Panc1 (cell line): Measurements from ENCODE around the gene TSSC4. TPM values are rescaled to one million over a fixed set of nuclear protein-coding genes. Genes with fewer than 3 reads are reported as not detected.

Experiments
- ATAC-seq: fragments of 200-7000 bp; cut with Tn5 transposase; 2 replicates; pipeline ENCODE4 v1.9.1; 2020; ENCODE audit warnings: mild to moderate bottlenecking, moderate library complexity
- BruUV-seq: library from RNA; stranded (reverse); fragments of 400-500 nt; replicated peaks from 2 replicates; lab custom pipeline; 2021; lab: Mats Ljungman, UMichigan
- CTCF ChIA-PET: fragments of 300-600 bp; sonication (Branson Sonifier 250); formaldehyde crosslinking; loops from one replicate; lab custom pipeline; 2022; ENCODE audit warnings: antibody characterized with exemption; lab: Charles Lee
- POLR2A ChIA-PET: fragments of 300-600 bp; sonication (Branson Sonifier 250); formaldehyde crosslinking; loops from one replicate; lab custom pipeline; 2022; ENCODE audit warnings: antibody characterized with exemption; lab: Charles Lee
- DNase-seq: peaks from one replicate; pipeline ENCODE4 v3.0.0-alpha.2; 2010; ENCODE audit warnings: low read depth, low spot score
- H3K27ac ChIP-seq: 2 replicates; pipeline ENCODE4 v1.5.1; 2011; ENCODE audit warnings: mild to moderate bottlenecking, low read length, inconsistent platforms
- H3K27me3 ChIP-seq: fragments of 200-500 bp; sonication (Bioruptor generic); 2 replicates; pipeline ENCODE4 v1.6.0; 2014; ENCODE audit warnings: low read length, inconsistent platforms; ENCODE audit not compliant: control insufficient read depth, insufficient read depth
- H3K36me3 ChIP-seq: fragments of 200-500 bp; sonication (Bioruptor generic); 2 replicates; pipeline ENCODE4 v1.5.1; 2014; ENCODE audit warnings: inconsistent platforms, mild to moderate bottlenecking, low read length, moderate library complexity; ENCODE audit not compliant: control insufficient read depth, insufficient read depth
- H3K4me1 ChIP-seq: 2 replicates; pipeline ENCODE4 v1.5.1; 2011; ENCODE audit warnings: inconsistent platforms, mild to moderate bottlenecking, low read length, moderate library complexity; ENCODE audit not compliant: control insufficient read depth, insufficient read depth
- H3K4me3 ChIP-seq, 2 experiments: 2 replicates each; pipeline ENCODE4 v1.5.1; 2011 to 2012; ENCODE audit warnings: low read depth in 2 of 2, low read length in 2 of 2, mild to moderate bottlenecking in 2 of 2, inconsistent platforms in 1 of 2, moderate library complexity in 1 of 2
- H3K9me3 ChIP-seq: fragments of 200-500 bp; sonication (Bioruptor generic); 2 replicates; pipeline ENCODE4 v1.5.1; 2014; ENCODE audit warnings: low read depth, mild to moderate bottlenecking, inconsistent platforms, low read length, moderate library complexity; ENCODE audit not compliant: control insufficient read depth, insufficient read depth
- CTCF ChIP-seq: fragments of 450-650 bp; IDR thresholded peaks from 2 replicates; pipeline ENCODE4 v1.5.1; 2017; ENCODE audit warnings: mild to moderate bottlenecking
- POLR2AphosphoS5 ChIP-seq: IDR thresholded peaks from 2 replicates; pipeline ENCODE4 v1.6.1; 2012; ENCODE audit warnings: mild to moderate bottlenecking, low read depth, low read length, moderate library complexity
- REST ChIP-seq, 2 experiments: IDR thresholded peaks; 2 replicates each; pipeline ENCODE4 v1.6.1; 2011 to 2012; ENCODE audit warnings: low read depth in 2 of 2, control low read depth in 1 of 2, low read length in 1 of 2, mild to moderate bottlenecking in 1 of 2, moderate library complexity in 1 of 2; ENCODE audit not compliant: insufficient read depth in 1 of 2
- SIN3A ChIP-seq: IDR thresholded peaks from 2 replicates; pipeline ENCODE4 v1.6.1; 2012; ENCODE audit warnings: low read depth, mild to moderate bottlenecking, low read length, moderate library complexity, borderline replicate concordance; ENCODE audit not compliant: insufficient read depth
- TCF7L2 ChIP-seq: IDR thresholded peaks from 2 replicates; pipeline ENCODE4 v1.6.1; 2011; ENCODE audit warnings: mild to moderate bottlenecking, low read depth, low read length, inconsistent platforms
- in situ Hi-C: cut with HindIII; loops from 2 replicates; pipeline ENCODE4 v1.10.0; 2016; ENCODE audit warnings: low sequenced_read_pairs, low pct_unique_long_range_greater_than_20kb
- intact Hi-C: fragments of 100-400 bp; cut with micrococcal nuclease; formaldehyde crosslinking; loops from one replicate; pipeline ENCODE4 v1.10.0; 2022; ENCODE audit not compliant: unreplicated experiment
- total RNA-seq: library from RNA; stranded (reverse); gene quantifications from one replicate; pipeline ENCODE4 v1.2.1, GENCODE V29; 2021; ENCODE audit not compliant: unreplicated experiment

The TSSC4 gene
- total RNA-seq, 1 experiment from 2014 or later: 132 TPM

GRCh38 chr11:2421996-2422395 is 21.4 kb downstream of the TSSC4 start:
- H3K36me3 ChIP-seq: no peaks in the 10 kb centered on the region
- H3K27me3 ChIP-seq: no peaks in the 10 kb centered on the region
- TF ChIP-seq TCF7L2 (no peak), SIN3A (no peak), REST (IDR thresholded peaks at IDR 0.05; ENCODE audit: insufficient read depth in 1 of 2, low read depth in 2 of 2, low read length in 1 of 2) (no peak), POLR2AphosphoS5 (no peak), CTCF (no peak; the same call in 1 of the 2 replicates)
- no peak for ATAC-seq
- in situ Hi-C loops (no loop called here), intact Hi-C loops (loop anchor here (2.0 kb wide), 1 partner anchor 223 kb away; no protein-coding TSS in a partner anchor)
- no TSS peak for BruUV-seq
- CTCF ChIA-PET: interaction anchor here (0.6 to 6.3 kb wide), 3 partner anchors 91 to 116 kb away, joined by 7 to 102 read pairs (median 24); no protein-coding TSS in a partner anchor
- POLR2A ChIA-PET: no interaction called here
- H3K4me3 ChIP-seq: no peak overlapping the region
- H3K9me3 ChIP-seq: no peaks in the 10 kb centered on the region
- H3K4me1 ChIP-seq: peaks cover 7% of the 10 kb centered on the region; the same call in 1 of the 2 replicates
- no peak overlapping the region for H3K27ac ChIP-seq
- no peak for DNase-seq

GRCh38 chr11:2422461-2423156 is 22.1 kb downstream of the TSSC4 start:
- no peak overlapping the region for H3K27ac ChIP-seq
- no peaks in the 10 kb centered on the region for H3K36me3 ChIP-seq
- no TSS peak for BruUV-seq
- H3K9me3 ChIP-seq: no peaks in the 10 kb centered on the region
- H3K27me3 ChIP-seq: no peaks in the 10 kb centered on the region
- ChIA-PET CTCF (interaction anchor here (0.6 to 6.3 kb wide), 4 partner anchors 92 to 266 kb away, joined by 3 to 102 read pairs (median 16); no protein-coding TSS in a partner anchor), POLR2A (no interaction called here)
- in situ Hi-C loops: no loop called here
- DNase-seq: no peak
- intact Hi-C loops: no loop called here
- no peak for TF ChIP-seq REST (IDR thresholded peaks at IDR 0.05; ENCODE audit: insufficient read depth in 1 of 2, low read depth in 2 of 2, low read length in 1 of 2)
- no peak for TF ChIP-seq SIN3A
- no peak for TF ChIP-seq POLR2AphosphoS5
- TF ChIP-seq TCF7L2: no peak
- no peak for TF ChIP-seq CTCF
- H3K4me1 ChIP-seq: peaks cover 7% of the 10 kb centered on the region; the same call in 1 of the 2 replicates
- no peak overlapping the region for H3K4me3 ChIP-seq
- no peak for ATAC-seq
